Skin epidermis (tissue), 12 donors: ENCODE results near the gene PRODH2.

Source experiments
- H3K27ac ChIP-seq, 21 experiments: fragments of 200-600 bp; sonication (generic) in 11 of 21; one replicate each; pipeline ENCODE4 v1.5.0; 2020; ENCODE audit warnings: mild to moderate bottlenecking in 3 of 21, inconsistent platforms in 2 of 21, moderate library complexity in 2 of 21
- H3K4me3 ChIP-seq, 7 experiments: fragments of 200-600 bp; sonication (generic) in 2 of 7; one replicate each; pipeline ENCODE4 v1.5.0; 2020; ENCODE audit warnings: inconsistent platforms in 2 of 7, mild to moderate bottlenecking in 2 of 7, moderate library complexity in 1 of 7

The PRODH2 gene

GRCh38 chr19:35767288-35768081 lies 45.2 kb downstream of the PRODH2 start:
- Histone ChIP-seq H3K4me3 (no peak overlapping the region), H3K27ac (no peak overlapping the region)

- Histone ChIP-seq H3K27ac (no peak overlapping the region), H3K4me3 (no peak overlapping the region)
Measured at GRCh38 chr19:35766571-35767104, 46.0 kb downstream of the PRODH2 start.

GRCh38 chr19:35764432-35765315 lies 48.0 kb downstream of the PRODH2 start:
- Histone ChIP-seq H3K27ac (no peak overlapping the region), H3K4me3 (no peak overlapping the region)

- no peak overlapping the region for H3K4me3 ChIP-seq
- no peak overlapping the region for H3K27ac ChIP-seq
Measured at GRCh38 chr19:35760711-35761349, 51.8 kb downstream of the PRODH2 start.

- H3K27ac ChIP-seq, result no peak overlapping the region
Measured at GRCh38 chr19:35759697-35760096, 52.9 kb downstream of the PRODH2 start.

GRCh38 chr19:35757749-35758608 lies 54.7 kb downstream of the PRODH2 start, which contains the start of gene PROSER3:
Gene PROSER3 (plus strand): TSS chr19:35758176. CDS start chr19:35758216, 40 bp downstream.
- Histone ChIP-seq H3K4me3 (peak within 1 kb of the TSS; percentile 60 to 99 (median 78)), H3K27ac (peak within 1 kb of the TSS; percentile 63 to 97 (median 92))

More at GRCh38 chr19:35759697-35760096, 52.9 kb downstream of the PRODH2 start:
- no peak overlapping the region for H3K4me3 ChIP-seq

- peak overlapping the region; percentile 5 to 97 (median 76) for H3K27ac ChIP-seq
- peak overlapping the region; percentile 60 to 99 (median 78) for H3K4me3 ChIP-seq
Measured at GRCh38 chr19:35757231-35757748, 55.4 kb downstream of the PRODH2 start.

- Histone ChIP-seq H3K27ac (peak within 1 kb of the TSS; percentile 5 to 97 (median 76)), H3K4me3 (peak within 1 kb of the TSS; percentile 60 to 99 (median 78))
Measured at GRCh38 chr19:35756377-35757230, 56.0 kb downstream of the PRODH2 start, which contains the start of gene HSPB6. Gene HSPB6 (minus strand): TSS chr19:35757029. CDS start chr19:35757008, 21 bp downstream.

GRCh38 chr19:35755550-35756376 lies 56.9 kb downstream of the PRODH2 start:
- H3K4me3 ChIP-seq, result peak overlapping the region; percentile 7 to 76 (median 17)
- peak overlapping the region in 19 of 21 experiments; percentile 0 to 97 (median 75) for H3K27ac ChIP-seq

GRCh38 chr19:35755131-35755549 lies 57.5 kb downstream of the PRODH2 start:
- peak overlapping the region in 16 of 21 experiments; percentile 5 to 97 (median 75) for H3K27ac ChIP-seq
- H3K4me3 ChIP-seq, result peak overlapping the region; percentile 7 to 76 (median 17)

GRCh38 chr19:35754370-35755130 lies 58.1 kb downstream of the PRODH2 start:
- Histone ChIP-seq H3K27ac (peak overlapping the region in 11 of 21 experiments; percentile 48 to 97 (median 76)), H3K4me3 (no peak overlapping the region)

- no peak overlapping the region for H3K4me3 ChIP-seq
- H3K27ac ChIP-seq, result no peak overlapping the region
Measured at GRCh38 chr19:35753634-35754369, 58.8 kb downstream of the PRODH2 start.

GRCh38 chr19:35752746-35753350 lies 59.8 kb downstream of the PRODH2 start:
- Histone ChIP-seq H3K4me3 (no peak overlapping the region), H3K27ac (no peak overlapping the region)

- H3K27ac ChIP-seq, result no peak overlapping the region
- no peak overlapping the region for H3K4me3 ChIP-seq
Measured at GRCh38 chr19:35751839-35752745, 60.6 kb downstream of the PRODH2 start.
